GM12801 (cell line): ENCODE data around the gene DPP4.

Source experiments
- CTCF ChIP-seq: IDR thresholded peaks from one replicate; pipeline ENCODE4 v1.5.1; 2011; ENCODE audit warnings: control low read depth; ENCODE audit not compliant: insufficient read length; ENCODE audit errors: extremely low read depth

DPP4 gene

GRCh38 chr2:162002623-162003235, 71.3 kb downstream of the DPP4 start:
- TF ChIP-seq CTCF = no peak

- no peak for TF ChIP-seq CTCF
Measured at GRCh38 chr2:162000431-162000830, 73.6 kb downstream of the DPP4 start.

- TF ChIP-seq CTCF = no peak
Measured at GRCh38 chr2:161999321-161999720, 74.7 kb downstream of the DPP4 start.

GRCh38 chr2:161998857-161999256, 75.2 kb downstream of the DPP4 start:
- no peak for TF ChIP-seq CTCF

GRCh38 chr2:161997916-161998471, 76.0 kb downstream of the DPP4 start:
- TF ChIP-seq CTCF = no peak

- TF ChIP-seq CTCF = no peak
Measured at GRCh38 chr2:161995553-161996016, 78.4 kb downstream of the DPP4 start.

- no peak for TF ChIP-seq CTCF
Measured at GRCh38 chr2:161994761-161995520, 79.1 kb downstream of the DPP4 start.
